DND-41 (cell line): Measurements from ENCODE around the gene THUMPD3.
A peak's percentile ranks its signal among the peaks of the same experiment; 100 is the strongest.

Source experiments
- ATAC-seq: fragments of 200-7000 bp; cut with Tn5 transposase; 3 replicates; pipeline ENCODE4 v1.9.1; 2021; ENCODE audit warnings: low read depth; ENCODE audit not compliant: insufficient read depth
- DNase-seq: peaks from one replicate; pipeline ENCODE4 v3.0.0-alpha.2; 2020
- H2AFZ ChIP-seq: 2 replicates; pipeline ENCODE4 v1.6.0; 2012; ENCODE audit warnings: low read depth, low read length
- H3K27ac ChIP-seq: 2 replicates; pipeline ENCODE4 v1.5.1; 2012; ENCODE audit warnings: low read length, inconsistent platforms
- H3K27me3 ChIP-seq: fragments of 200-600 bp; sonication (generic); 2 replicates; pipeline ENCODE4 v1.6.0; 2012; ENCODE audit warnings: low read length, mild to moderate bottlenecking, inconsistent platforms; ENCODE audit not compliant: insufficient read depth, poor library complexity
- H3K36me3 ChIP-seq: 2 replicates; pipeline ENCODE4 v1.5.1; 2012; ENCODE audit warnings: low read length, inconsistent platforms; ENCODE audit not compliant: insufficient read depth
- H3K4me1 ChIP-seq: 2 replicates; pipeline ENCODE4 v1.5.1; 2012; ENCODE audit warnings: mild to moderate bottlenecking, low read length; ENCODE audit not compliant: insufficient read depth
- H3K4me2 ChIP-seq: 2 replicates; pipeline ENCODE4 v1.6.0; 2012; ENCODE audit warnings: mild to moderate bottlenecking, moderate library complexity, low read length, inconsistent platforms; ENCODE audit not compliant: insufficient read depth
- H3K4me3 ChIP-seq, 2 experiments: fragments of 200-600 bp in 1 of 2; shearing (Covaris generic) in 1 of 2; 2 replicates each; pipeline ENCODE4 v1.5.1; 2012 to 2016; ENCODE audit warnings: inconsistent platforms in 2 of 2, low read length in 2 of 2, mild to moderate bottlenecking in 2 of 2, low read depth in 1 of 2, moderate library complexity in 1 of 2
- H3K79me2 ChIP-seq: 2 replicates; pipeline ENCODE4 v1.6.0; 2012; ENCODE audit warnings: low read length, inconsistent platforms; ENCODE audit not compliant: insufficient read depth
- H3K9ac ChIP-seq: 2 replicates; pipeline ENCODE4 v1.6.0; 2012; ENCODE audit warnings: low read depth, mild to moderate bottlenecking, inconsistent platforms, low read length, moderate library complexity
- H3K9me3 ChIP-seq: 2 replicates; pipeline ENCODE4 v1.5.1; 2012; ENCODE audit warnings: low read length, moderate library complexity, mild to moderate bottlenecking, inconsistent platforms; ENCODE audit not compliant: insufficient read depth, severe bottlenecking
- H4K20me1 ChIP-seq: 2 replicates; pipeline ENCODE4 v1.6.0; 2012; ENCODE audit warnings: low read length; ENCODE audit not compliant: insufficient read depth
- EZH2 ChIP-seq: IDR thresholded peaks from 3 replicates; pipeline ENCODE4 v1.6.1; 2012; ENCODE audit warnings: borderline replicate concordance, low read depth, mild to moderate bottlenecking, moderate library complexity, low read length, inconsistent platforms; ENCODE audit not compliant: severe bottlenecking
- TF ChIP-seq, protein P1 (sequence below): IDR thresholded peaks from 2 replicates; pipeline ENCODE4 v1.5.1; 2012; ENCODE audit warnings: borderline replicate concordance, low read length, moderate library complexity, mild to moderate bottlenecking; ENCODE audit not compliant: poor library complexity, severe bottlenecking; ENCODE audit errors: extremely low read depth

The THUMPD3 gene

DNA sequence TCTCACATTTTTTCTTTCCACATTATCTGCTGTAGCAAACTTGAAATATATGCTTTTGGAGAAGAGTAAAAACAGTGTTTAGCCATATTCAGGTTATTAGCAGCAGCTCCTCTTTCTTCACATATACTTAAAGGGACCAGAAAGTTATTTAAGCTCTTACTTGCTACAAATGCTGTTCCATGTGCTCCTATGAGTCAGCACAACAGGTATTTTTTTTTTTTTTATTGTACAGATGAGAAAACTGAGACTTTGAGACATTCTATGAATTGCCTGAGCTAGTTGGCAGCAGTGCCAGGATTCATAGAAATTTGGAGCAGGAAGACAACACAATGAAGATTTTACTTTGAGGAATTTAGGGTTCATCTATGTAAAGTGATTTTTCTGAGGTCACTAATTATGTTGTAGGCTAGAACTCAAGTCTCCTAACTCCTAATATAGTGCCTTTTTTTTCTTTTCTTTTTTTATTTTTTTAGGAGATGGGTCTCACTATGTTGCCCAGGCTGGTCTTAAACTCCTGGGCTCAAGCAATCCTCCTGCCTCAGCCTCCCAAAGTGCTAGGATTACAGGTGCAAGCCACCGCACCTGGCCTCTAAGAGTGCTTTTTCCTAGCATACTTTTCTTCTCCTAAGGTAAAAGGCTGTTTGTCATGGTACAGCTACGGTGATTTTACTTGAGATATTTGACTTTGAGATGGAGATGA is 58.1 kb downstream of the THUMPD3 start:
- no peaks in the 10 kb centered on the region for H3K4me1 ChIP-seq
- no peak overlapping the region for H3K27ac ChIP-seq
- H3K27me3 ChIP-seq, result no peaks in the 10 kb centered on the region
- H3K4me3 ChIP-seq, result no peak overlapping the region
- ATAC-seq, result no peak
- no peaks in the 10 kb centered on the region for H3K9me3 ChIP-seq
- no peak for TF ChIP-seq EZH2
- TF ChIP-seq, protein P1, sequence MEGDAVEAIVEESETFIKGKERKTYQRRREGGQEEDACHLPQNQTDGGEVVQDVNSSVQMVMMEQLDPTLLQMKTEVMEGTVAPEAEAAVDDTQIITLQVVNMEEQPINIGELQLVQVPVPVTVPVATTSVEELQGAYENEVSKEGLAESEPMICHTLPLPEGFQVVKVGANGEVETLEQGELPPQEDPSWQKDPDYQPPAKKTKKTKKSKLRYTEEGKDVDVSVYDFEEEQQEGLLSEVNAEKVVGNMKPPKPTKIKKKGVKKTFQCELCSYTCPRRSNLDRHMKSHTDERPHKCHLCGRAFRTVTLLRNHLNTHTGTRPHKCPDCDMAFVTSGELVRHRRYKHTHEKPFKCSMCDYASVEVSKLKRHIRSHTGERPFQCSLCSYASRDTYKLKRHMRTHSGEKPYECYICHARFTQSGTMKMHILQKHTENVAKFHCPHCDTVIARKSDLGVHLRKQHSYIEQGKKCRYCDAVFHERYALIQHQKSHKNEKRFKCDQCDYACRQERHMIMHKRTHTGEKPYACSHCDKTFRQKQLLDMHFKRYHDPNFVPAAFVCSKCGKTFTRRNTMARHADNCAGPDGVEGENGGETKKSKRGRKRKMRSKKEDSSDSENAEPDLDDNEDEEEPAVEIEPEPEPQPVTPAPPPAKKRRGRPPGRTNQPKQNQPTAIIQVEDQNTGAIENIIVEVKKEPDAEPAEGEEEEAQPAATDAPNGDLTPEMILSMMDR, result no peak
- DNase-seq, result no peak
- no peak overlapping the region for H2AFZ ChIP-seq
- no peak overlapping the region for H3K4me2 ChIP-seq
- H3K36me3 ChIP-seq, result peaks cover 32% of the 10 kb centered on the region
- peaks cover 99% of the 10 kb centered on the region for H3K79me2 ChIP-seq
- H4K20me1 ChIP-seq, result peaks cover 68% of the 10 kb centered on the region
- H3K9ac ChIP-seq, result no peak overlapping the region

DNA sequence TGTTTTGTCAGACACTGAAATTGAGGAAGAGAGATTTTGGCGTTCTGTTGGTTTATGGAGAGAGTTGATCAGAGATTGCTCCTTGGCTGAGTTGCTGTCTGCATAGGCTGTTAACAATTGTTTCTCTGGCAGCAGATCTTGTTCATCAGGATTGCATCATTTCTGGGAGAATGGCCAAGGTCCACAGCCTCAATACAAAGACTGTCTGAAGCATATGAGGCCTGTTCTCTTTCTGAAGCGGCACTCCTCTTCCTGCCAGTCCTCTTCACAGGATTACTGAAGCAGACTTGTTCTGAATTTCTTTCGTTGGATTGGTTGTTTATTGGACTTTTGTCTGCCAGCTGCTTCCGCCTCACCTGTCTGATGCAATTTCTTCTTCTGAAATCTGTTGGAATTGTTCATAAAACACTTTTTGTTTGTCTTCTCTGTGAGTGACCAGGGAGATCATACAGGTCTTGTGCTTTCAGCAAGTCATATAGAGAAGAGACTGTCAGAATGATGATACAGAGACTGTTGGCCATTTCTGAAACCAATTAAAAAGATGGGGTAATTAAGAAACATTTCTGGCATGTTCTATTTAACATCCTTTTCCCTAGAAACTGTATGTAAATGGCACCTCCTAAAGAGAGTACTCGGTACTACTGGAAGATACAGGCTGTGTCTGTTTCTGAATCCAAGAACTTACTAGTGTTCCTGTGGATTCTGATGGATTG is 60.0 kb downstream of the THUMPD3 start:
- peaks cover 46% of the 10 kb centered on the region for H3K36me3 ChIP-seq

DNA sequence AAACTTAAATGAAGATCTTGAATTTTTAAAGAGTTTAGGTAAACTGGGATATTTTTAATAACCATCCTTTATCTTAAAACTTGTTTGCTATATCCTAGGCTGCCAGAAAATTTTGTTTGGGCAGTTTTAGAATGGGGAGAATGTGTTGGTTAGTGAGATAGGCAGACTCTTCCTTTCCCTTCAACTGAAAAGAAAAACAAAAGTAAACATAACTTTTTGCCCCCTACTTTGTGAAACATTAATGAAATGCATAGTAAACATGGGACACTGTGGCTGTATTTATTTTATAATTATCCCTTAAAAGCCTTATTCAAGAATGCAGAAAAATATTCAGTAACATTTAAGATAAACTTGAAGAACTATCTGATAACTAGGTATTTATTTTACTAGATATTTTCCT is 65.6 kb downstream of the THUMPD3 start:
- peaks cover 91% of the 10 kb centered on the region for H3K36me3 ChIP-seq
- no peaks in the 10 kb centered on the region for H3K27me3 ChIP-seq
- TF ChIP-seq, protein P1, result no peak
- TF ChIP-seq EZH2, result no peak
- H3K4me1 ChIP-seq, result no peaks in the 10 kb centered on the region
- no peak overlapping the region for H3K27ac ChIP-seq
- peaks cover 53% of the 10 kb centered on the region for H4K20me1 ChIP-seq
- no peak overlapping the region for H3K4me2 ChIP-seq
- ATAC-seq (no peak), DNase-seq (no peak)
- no peak overlapping the region for H3K4me3 ChIP-seq
- H3K9ac ChIP-seq, result no peak overlapping the region
- no peaks in the 10 kb centered on the region for H3K9me3 ChIP-seq
- H2AFZ ChIP-seq, result no peak overlapping the region
- H3K79me2 ChIP-seq, result peaks cover 89% of the 10 kb centered on the region

More for the DNA sequence above, 60.0 kb downstream of the THUMPD3 start:
- DNase-seq (peak; percentile 37), ATAC-seq (peak; percentile 69)
- Histone ChIP-seq H2AFZ (no peak overlapping the region), H3K4me2 (no peak overlapping the region), H3K9me3 (no peaks in the 10 kb centered on the region), H3K27me3 (no peaks in the 10 kb centered on the region), H3K9ac (no peak overlapping the region), H3K27ac (peak overlapping the region; percentile 15; the same call in 1 of the 2 replicates), H4K20me1 (peaks cover 70% of the 10 kb centered on the region), H3K4me1 (no peaks in the 10 kb centered on the region), H3K79me2 (peaks cover 100% of the 10 kb centered on the region), H3K4me3 (no peak overlapping the region)
- TF ChIP-seq, protein P1, result peak; percentile 48
- TF ChIP-seq EZH2, result no peak
